RPMI8226 (cell line): ENCODE data around the gene TUT7.

Experiments
- DNase-seq: peaks from one replicate; pipeline ENCODE4 v3.0.0-alpha.2; 2015

Gene TUT7

DNA sequence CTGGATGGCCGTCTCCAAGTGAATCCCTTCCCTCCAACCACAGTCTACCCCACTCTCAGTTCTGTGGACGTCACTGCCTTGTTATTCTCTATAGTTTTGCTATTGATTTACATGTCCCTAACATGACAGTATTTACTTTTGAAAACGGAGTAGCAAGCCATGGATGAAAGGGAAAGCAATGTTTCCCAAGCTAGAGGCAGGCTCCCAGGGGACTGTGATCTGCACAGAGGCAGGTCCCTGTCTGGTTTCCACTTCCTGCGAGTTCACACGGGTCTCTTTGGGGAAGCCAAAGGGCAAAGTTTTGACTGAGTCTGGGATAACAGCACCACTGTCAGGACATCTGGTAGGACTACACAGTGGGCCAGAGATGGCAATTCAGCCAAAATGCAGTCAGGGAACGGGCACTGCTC, 107.5 kb downstream of the TUT7 start:
- DNase-seq = no peak

DNA sequence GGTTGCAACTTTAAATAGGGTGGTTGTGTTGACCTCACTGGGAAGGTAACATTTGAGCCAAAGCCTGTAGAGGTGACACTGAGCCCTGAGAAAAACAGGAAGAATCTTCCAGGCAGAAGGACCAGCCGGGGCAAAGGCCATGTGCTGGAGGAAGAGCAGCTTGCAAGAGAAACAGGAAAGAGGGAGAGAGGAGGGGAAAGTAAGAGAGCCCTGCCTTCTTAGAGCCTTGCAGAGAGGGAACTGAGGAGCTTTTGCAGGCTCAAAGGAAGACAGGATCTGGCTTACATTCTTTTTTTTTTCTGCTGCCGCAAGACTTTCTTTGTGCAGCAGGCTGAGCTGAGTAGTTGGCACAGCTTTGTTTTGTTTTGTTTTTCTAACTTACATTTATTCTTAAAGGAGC, 112.1 kb downstream of the TUT7 start:
- no peak for DNase-seq

- no peak for DNase-seq
Measured at GRCh38 chr9:86241216-86241615, 113.0 kb downstream of the TUT7 start.

GRCh38 chr9:86238861-86239770, 115.1 kb downstream of the TUT7 start:
- no peak for DNase-seq
